ENCODE measurements around the gene WFDC2.

The WFDC2 gene

DNA sequence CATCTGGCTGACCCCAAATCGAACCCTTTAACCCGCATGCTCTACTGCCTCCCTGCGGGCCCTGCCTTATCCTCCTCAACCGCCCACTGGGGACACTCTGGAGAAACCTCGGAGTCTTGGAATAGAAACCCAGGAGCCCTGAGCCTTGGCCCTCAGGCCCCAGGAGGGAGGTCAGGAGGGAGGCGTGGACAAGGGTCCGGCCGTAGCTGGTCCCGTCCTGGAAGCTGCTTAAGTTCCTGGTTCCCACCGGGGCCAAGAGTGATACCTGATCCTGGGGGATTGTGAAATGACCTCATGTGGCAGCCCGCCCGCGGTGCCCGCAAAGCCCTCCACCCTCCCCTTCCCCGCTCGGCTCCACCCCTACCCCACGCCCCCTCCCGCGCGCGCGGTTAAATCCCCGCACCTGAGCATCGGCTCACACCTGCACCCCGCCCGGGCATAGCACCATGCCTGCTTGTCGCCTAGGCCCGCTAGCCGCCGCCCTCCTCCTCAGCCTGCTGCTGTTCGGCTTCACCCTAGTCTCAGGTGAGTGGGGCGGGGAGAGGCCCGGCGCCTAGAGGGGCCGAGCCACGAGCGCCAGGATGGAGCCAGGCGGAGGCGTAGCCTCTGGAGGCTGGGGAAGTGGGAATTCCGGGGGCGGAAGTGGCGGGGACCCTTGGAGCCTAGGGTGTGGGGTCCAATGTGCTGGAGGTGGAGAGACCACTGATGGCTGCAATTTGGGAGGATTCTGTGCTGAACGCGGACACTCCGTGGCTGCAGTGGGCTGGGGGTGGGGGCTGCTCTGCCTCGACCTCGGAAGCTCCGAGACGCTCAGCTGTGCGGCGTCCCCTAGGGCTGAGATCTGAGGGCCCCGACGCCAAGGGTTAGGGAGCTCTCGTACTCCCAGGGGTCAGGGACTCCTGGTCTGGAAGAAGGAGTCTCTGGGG is at the start of gene WFDC2:
Gene WFDC2 (plus strand): TSS at position 418 of the 926 bp plus-strand sequence. CDS start 29 bp downstream, at position 447.
- no peak for DNase-seq

GRCh38 chr20:45420125-45420524 is 49.4 kb upstream of the WFDC2 start:
- no peak for DNase-seq

DNA sequence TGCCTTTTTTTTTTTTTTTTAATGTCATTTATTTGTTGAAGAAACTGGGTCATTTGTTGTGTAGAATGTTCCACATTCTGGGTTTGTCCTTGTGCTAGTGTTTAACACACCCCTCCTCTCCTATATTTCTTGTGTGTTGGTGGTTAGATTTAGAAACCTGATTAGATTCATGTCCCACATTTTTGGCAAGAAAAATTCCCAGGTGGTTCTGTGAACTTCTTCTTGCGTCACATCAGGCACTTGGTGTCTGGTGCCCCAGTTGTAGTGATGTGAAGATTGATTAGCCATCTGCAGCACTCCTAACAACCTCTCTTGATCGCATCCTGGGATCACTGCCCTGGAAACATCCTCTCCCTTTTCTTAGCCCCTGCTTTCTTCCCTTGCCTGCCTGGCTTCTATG is 45.9 kb upstream of the WFDC2 start:
- DNase-seq = no peak

- no peak for DNase-seq
These were observed 44.0 kb upstream of the WFDC2 start for GRCh38 chr20:45425561-45425960.

DNA sequence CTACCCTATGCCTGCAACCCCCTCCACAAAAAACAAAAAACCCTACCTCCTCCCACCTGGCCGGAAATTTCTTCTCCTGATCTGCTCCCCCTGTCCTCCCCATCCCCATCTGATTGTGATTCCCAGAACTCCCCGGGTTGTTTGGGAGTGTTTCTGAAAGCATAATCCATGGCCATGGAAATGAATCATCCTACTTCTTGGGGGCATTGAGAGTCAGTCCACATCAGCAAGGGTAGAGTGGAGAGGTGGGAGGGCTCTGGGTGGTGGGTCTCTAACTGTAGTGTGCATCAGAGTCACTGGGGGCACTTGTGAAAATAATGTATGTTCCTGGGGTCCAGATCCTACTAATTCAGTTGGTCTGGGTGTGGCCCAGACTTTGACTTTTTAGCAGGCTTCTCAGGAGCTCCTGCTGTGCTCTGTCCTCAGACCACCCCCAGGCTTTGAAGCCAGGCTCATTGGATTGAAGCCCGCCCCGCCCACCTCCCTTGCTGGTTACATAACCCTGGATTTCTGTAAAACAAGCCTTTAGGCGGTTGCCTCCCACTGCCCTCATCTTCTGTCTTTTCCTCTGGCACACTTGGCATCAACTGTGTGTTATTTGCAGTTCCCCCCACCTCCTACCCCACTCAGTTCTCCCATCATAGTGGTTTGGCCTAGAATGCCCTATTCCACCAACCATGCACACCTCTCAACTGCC is 43.1 kb upstream of the WFDC2 start:
- no peak for DNase-seq

GRCh38 chr20:45427236-45428149 is 42.1 kb upstream of the WFDC2 start:
- no peak for DNase-seq

GRCh38 chr20:45429618-45430017 is 39.9 kb upstream of the WFDC2 start:
- no peak for DNase-seq

DNA sequence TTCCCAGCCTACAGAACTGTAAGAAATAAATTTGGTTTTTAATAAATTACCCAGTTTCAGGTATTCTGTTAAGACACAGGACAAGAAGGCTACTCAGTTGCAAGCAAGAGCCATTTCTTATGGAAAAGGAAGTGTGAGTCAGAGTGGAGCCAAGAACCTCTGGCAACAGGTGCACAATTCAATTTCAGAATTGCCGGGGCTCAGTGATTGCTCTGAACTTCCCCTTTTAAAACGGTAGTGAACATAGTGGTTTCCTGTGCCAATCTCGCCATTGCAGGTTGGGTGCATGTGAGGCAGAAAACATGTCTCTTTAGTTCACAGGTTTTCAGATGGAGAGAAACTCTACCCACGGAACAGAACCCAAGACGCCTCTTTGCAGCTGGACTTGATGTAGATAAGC is 37.3 kb upstream of the WFDC2 start:
- DNase-seq = no peak

- no peak for DNase-seq
These were observed 36.2 kb upstream of the WFDC2 start for GRCh38 chr20:45433316-45433715.

GRCh38 chr20:45433976-45434375 is 35.6 kb upstream of the WFDC2 start:
- no peak for DNase-seq

- DNase-seq = peak; percentile 68
These were observed 32.6 kb upstream of the WFDC2 start for GRCh38 chr20:45436732-45437485.

DNA sequence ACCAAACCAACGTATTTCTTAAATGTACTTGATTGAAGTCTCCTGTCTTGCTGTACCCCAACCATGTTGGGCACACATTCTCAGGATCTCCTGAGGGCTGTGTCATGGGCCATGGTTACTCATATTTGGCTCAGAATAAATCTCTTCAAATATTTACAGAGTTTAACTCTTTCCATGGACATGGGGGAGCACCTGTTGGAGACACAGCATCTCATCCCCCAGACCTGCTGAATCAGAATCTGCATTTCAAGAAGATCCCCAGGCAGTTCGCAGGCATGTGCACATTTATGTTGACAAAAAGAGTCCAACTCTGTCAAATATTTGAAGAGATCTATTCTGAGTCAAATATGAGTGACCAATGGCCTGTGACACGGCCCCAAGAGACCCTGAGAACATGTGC is 29.1 kb upstream of the WFDC2 start:
- DNase-seq = no peak

DNA sequence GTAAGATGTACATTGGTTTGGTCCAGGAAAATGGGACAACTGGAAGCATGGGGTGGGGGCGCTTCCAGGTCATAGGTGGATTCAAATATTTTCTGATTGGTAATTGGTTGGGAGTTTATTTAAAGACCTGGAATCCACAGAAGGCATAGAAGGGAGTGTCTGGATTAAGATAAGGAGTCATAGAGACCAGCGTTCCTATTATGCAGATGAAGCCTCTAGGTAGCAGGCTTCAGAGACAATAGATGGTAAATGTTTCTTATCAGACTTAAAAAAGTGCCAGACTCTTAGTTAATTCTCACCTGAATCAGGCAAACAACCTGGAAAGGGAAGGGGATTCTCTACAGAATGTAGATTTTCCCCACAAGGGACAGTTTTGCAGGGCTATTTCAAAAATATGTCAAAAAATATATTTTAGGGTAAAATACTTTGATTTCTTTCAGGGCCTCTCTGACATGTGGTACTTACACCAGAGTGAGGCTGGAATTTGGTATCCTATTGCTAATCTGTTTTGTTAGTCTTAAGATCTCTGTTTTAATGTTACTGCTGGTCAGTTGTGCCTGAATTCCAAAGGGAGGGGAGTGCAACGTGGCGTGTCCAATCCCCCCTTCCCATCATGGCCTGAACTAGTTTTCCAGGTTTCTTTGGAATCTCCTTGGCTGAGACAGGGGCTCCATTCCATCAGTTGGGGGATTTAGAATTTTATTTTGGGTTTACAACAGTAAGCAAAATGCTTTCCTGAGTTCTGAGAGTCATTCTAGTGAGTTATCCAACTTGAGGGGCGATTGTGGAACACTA is 28.5 kb upstream of the WFDC2 start:
- DNase-seq = no peak

DNA sequence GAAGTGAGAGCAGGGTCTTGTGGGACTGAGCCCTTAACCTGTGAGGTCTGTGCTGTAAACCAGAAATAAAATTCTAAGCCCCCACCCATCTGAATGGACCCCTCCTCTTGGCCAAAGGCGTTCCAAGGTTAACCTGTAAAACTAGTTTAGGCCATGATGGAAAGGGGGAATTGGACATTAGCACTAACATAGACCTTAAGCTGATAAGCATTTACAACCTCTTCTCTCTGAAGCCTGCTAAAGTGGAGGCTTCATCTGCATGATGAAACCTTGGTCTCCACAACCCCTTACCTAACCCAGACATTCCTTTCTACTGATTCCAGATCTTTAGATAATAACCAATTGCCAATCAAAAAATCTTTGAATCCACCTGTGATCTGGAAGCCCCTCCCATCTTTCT is 27.8 kb upstream of the WFDC2 start:
- no peak for DNase-seq

DNA sequence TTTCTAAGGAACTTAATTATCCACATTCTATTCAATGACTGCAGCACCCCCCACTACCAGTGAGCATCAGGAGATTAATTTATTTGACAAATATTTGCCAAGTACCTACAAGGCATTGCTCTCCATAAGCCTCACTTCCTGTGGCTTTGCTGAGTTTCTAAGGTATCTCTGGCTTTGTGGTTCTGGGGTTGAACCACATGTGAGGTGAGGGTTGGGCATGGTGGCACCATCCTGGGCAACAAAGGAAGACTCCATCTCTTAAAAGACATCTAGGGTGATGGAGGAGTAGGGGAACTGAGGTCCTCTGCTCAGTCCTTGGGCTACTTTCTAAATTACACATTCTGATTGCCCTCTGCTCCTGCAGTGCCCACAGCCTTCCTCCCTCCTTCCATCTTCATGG is 25.5 kb upstream of the WFDC2 start:
- no peak for DNase-seq

- DNase-seq = no peak
These were observed 23.6 kb upstream of the WFDC2 start for GRCh38 chr20:45445805-45446562.

DNA sequence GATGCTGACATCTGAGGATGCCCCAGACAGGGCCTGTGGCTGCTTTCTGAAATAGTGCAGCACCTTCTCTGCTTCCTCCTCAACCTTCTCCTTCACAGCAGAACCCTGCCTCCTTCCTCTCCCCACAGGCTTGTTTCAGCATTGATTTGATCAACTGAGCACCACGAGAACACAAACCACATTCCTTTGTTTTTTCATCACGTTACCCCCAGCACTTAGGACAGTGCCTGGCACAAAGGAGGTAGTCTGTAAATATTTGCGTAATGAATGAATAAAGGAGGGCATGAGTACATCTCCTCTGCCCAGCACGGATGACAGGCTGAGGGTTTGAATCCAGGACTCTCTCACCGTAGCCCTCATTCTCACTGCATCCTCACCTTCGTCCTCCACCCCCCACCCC is 21.3 kb upstream of the WFDC2 start:
- no peak for DNase-seq

DNA sequence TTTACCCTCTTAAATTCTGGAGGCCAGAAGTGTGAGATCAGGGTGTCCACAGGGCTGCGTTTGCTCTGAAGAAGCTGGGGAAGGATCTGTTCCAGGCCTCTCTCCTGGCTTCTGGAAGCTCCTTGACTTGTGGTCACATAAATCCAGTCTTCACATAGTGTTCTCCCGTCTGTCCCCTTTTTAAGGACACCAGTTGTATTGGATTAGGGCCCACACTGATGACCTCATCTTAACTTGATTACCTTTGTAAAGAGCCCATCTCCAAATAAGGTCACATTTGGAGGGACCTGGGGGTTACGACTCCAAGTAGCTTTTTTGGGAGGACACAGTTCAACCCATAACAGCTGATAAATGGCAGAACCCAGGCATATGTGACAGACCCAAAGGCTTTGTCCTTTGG is 20.0 kb upstream of the WFDC2 start:
- DNase-seq = no peak

DNA sequence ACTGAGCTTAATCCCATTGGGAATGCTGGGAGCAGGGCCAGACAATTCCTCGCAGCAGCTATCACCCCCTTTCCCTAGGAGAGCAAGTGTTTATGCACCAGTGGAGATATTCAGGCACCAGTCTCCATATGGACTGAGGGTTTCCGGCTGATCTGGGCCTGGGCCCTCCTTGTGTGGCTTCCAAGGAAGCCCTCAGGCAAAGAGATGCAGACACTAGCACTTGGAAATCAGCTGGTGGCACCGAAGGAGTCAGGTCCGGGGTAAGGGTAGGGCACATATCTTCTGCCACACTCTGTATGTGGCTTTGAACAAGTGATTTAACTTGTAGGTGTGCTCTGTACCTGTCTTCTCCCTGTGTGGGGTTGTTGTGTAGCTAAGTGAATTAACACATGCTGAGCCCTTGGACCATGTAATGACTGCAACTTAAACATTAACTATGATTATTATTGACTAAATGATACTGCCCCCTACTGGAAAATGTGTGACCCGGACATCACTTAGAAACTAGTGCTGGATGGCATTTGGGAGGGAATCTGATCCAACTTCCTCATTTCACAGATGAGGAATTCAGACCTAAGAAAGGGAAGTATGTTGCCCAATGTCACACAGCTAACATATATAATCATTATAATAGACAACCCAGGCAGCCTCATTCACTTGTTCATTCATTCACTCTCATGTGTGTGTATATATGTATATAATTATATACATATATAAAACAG is 19.3 kb upstream of the WFDC2 start:
- DNase-seq = no peak

- no peak for DNase-seq
These were observed 17.3 kb upstream of the WFDC2 start for GRCh38 chr20:45452238-45452637.
